Measurements from ENCODE around the gene INIP. TPM values are rescaled to one million over a fixed set of nuclear protein-coding genes. Genes with fewer than 3 reads are reported as not detected.
A peak's percentile ranks its signal among the peaks of the same experiment; 100 is the strongest.

The INIP gene
- total and polyA plus RNA-seq, 2 of the 13 experiments (the other 11 are each of a cell fraction or from before 2014, with no cell fraction given), result 13.6 to 28.6 TPM

DNA sequence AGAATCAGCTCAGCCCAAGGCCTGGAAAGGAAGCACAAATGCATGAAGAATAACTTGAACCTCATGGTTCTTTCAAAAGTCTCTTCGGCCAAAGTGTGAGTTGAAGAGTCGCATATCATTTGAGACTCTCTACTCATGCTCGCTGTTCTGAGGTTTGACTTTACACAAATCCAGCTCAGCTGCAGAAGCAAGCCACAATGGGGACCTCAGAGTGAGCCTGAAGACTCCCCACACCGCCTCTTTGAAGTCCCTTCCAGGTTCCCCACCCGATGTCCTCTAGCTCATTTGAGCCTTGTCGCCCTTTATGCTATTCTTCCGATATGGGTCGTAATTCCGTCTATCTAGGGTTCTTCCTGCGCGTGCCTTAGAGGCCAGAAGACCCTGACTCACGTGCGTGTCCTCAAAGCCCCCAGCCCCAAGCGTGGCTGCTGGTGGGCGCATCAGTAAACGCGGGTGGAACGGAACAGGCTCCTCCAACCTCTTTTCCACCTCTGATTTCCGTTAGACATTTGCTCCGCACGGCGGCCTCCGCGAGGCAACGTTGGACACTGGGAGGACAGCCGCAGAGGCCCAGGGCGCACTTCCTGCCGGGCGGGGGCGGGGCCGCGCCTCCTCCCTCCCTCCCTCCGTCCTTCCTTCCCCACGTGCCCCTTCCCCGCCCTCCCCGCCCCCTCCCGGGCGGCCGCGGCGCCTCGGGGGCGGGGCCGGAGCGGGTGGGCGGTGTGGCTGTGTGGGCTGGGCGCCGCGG is 32.3 kb upstream of the INIP start, which contains the start of gene SNX30 (continued):
- TF ChIP-seq, protein P1, sequence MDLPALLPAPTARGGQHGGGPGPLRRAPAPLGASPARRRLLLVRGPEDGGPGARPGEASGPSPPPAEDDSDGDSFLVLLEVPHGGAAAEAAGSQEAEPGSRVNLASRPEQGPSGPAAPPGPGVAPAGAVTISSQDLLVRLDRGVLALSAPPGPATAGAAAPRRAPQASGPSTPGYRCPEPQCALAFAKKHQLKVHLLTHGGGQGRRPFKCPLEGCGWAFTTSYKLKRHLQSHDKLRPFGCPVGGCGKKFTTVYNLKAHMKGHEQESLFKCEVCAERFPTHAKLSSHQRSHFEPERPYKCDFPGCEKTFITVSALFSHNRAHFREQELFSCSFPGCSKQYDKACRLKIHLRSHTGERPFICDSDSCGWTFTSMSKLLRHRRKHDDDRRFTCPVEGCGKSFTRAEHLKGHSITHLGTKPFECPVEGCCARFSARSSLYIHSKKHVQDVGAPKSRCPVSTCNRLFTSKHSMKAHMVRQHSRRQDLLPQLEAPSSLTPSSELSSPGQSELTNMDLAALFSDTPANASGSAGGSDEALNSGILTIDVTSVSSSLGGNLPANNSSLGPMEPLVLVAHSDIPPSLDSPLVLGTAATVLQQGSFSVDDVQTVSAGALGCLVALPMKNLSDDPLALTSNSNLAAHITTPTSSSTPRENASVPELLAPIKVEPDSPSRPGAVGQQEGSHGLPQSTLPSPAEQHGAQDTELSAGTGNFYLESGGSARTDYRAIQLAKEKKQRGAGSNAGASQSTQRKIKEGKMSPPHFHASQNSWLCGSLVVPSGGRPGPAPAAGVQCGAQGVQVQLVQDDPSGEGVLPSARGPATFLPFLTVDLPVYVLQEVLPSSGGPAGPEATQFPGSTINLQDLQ (CRISPR knock-in tag; IDR thresholded peaks at IDR 0.05), result no peak
- TF ChIP-seq ZNF615 (CRISPR knock-in tag; IDR thresholded peaks at IDR 0.05; ENCODE audit: borderline replicate concordance), result no peak
- no peak for TF ChIP-seq SOX6 (IDR thresholded peaks at IDR 0.05)
- peak; percentile 63 for TF ChIP-seq SOX6 (CRISPR knock-in tag; IDR thresholded peaks at IDR 0.05)
- TF ChIP-seq, protein P2, sequence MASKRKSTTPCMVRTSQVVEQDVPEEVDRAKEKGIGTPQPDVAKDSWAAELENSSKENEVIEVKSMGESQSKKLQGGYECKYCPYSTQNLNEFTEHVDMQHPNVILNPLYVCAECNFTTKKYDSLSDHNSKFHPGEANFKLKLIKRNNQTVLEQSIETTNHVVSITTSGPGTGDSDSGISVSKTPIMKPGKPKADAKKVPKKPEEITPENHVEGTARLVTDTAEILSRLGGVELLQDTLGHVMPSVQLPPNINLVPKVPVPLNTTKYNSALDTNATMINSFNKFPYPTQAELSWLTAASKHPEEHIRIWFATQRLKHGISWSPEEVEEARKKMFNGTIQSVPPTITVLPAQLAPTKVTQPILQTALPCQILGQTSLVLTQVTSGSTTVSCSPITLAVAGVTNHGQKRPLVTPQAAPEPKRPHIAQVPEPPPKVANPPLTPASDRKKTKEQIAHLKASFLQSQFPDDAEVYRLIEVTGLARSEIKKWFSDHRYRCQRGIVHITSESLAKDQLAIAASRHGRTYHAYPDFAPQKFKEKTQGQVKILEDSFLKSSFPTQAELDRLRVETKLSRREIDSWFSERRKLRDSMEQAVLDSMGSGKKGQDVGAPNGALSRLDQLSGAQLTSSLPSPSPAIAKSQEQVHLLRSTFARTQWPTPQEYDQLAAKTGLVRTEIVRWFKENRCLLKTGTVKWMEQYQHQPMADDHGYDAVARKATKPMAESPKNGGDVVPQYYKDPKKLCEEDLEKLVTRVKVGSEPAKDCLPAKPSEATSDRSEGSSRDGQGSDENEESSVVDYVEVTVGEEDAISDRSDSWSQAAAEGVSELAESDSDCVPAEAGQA (IDR thresholded peaks at IDR 0.05; ENCODE audit: low read depth), result no peak
- TF ChIP-seq, protein P2 (CRISPR knock-in tag; IDR thresholded peaks at IDR 0.05; ENCODE audit: borderline replicate concordance), result no peak
- no peak for TF ChIP-seq GPN1 (CRISPR knock-in tag; IDR thresholded peaks at IDR 0.05; ENCODE audit: borderline replicate concordance)
- TF ChIP-seq, protein P3, sequence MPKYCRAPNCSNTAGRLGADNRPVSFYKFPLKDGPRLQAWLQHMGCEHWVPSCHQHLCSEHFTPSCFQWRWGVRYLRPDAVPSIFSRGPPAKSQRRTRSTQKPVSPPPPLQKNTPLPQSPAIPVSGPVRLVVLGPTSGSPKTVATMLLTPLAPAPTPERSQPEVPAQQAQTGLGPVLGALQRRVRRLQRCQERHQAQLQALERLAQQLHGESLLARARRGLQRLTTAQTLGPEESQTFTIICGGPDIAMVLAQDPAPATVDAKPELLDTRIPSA (CRISPR knock-in tag; IDR thresholded peaks at IDR 0.05; ENCODE audit: borderline replicate concordance), result no peak
- no peak for TF ChIP-seq ZNF282 (IDR thresholded peaks at IDR 0.05; ENCODE audit: partially characterized antibody)
- TF ChIP-seq, protein P4, sequence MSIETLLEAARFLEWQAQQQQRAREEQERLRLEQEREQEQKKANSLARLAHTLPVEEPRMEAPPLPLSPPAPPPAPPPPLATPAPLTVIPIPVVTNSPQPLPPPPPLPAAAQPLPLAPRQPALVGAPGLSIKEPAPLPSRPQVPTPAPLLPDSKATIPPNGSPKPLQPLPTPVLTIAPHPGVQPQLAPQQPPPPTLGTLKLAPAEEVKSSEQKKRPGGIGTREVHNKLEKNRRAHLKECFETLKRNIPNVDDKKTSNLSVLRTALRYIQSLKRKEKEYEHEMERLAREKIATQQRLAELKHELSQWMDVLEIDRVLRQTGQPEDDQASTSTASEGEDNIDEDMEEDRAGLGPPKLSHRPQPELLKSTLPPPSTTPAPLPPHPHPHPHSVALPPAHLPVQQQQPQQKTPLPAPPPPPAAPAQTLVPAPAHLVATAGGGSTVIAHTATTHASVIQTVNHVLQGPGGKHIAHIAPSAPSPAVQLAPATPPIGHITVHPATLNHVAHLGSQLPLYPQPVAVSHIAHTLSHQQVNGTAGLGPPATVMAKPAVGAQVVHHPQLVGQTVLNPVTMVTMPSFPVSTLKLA (IDR thresholded peaks at IDR 0.05), result no peak
- TF ChIP-seq ZNF234 (CRISPR knock-in tag; conservative IDR thresholded peaks at IDR 0.05), result no peak
- TF ChIP-seq HMG20A (CRISPR knock-in tag; IDR thresholded peaks at IDR 0.05; ENCODE audit: borderline replicate concordance), result no peak
- peak; percentile 95 for TF ChIP-seq POLR2G (IDR thresholded peaks at IDR 0.05; ENCODE audit: low read depth, low read length)
- TF ChIP-seq RNF2 (conservative IDR thresholded peaks at IDR 0.05; ENCODE audit: low read depth), result 0 out of 2 replicates have a peak, but pooled peaks have one; percentile 48
- peak; percentile 66; the same call in 1 of the 2 replicates for TF ChIP-seq ZNF292 (CRISPR knock-in tag; IDR thresholded peaks at IDR 0.05; ENCODE audit: borderline replicate concordance, low read depth)
- TF ChIP-seq, protein P5, sequence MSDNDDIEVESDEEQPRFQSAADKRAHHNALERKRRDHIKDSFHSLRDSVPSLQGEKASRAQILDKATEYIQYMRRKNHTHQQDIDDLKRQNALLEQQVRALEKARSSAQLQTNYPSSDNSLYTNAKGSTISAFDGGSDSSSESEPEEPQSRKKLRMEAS (IDR thresholded peaks at IDR 0.05), result peak; percentile 81
- no peak for TF ChIP-seq ZFP36L1 (CRISPR knock-in tag; IDR thresholded peaks at IDR 0.05)
- TF ChIP-seq CENPX (CRISPR knock-in tag; IDR thresholded peaks at IDR 0.05), result no peak
- no peak for TF ChIP-seq MIER2 (CRISPR knock-in tag; IDR thresholded peaks at IDR 0.05)
